NB4 (cell line): Measurements from ENCODE around the gene SLC5A10.
A peak's percentile ranks its signal among the peaks of the same experiment; 100 is the strongest.
"Not testable (repeated sequence)": the region's sequence is repeated elsewhere in the genome, so short reads cannot be mapped to it uniquely, and the experiment has no call there.

Source experiments
- DNase-seq: peaks from one replicate; pipeline ENCODE4 v3.0.0; 2010; ENCODE audit warnings: low read depth
- H3K4me3 ChIP-seq: one replicate; pipeline ENCODE4 v1.5.1; 2011; ENCODE audit warnings: mild to moderate bottlenecking, low read depth, low read length, moderate library complexity
- CTCF ChIP-seq: IDR thresholded peaks from one replicate; pipeline ENCODE4 v1.5.1; 2012; ENCODE audit warnings: low read depth, low read length
- MYC ChIP-seq: IDR thresholded peaks from 2 replicates; pipeline ENCODE4 v1.6.1; 2011; ENCODE audit warnings: low read depth, low read length
- POLR2A ChIP-seq: IDR thresholded peaks from 2 replicates; pipeline ENCODE4 v1.6.1; 2011; ENCODE audit warnings: mild to moderate bottlenecking; ENCODE audit not compliant: insufficient read length; ENCODE audit errors: extremely low read depth
- TF ChIP-seq, protein P1 (sequence below): IDR thresholded peaks from 2 replicates; pipeline ENCODE4 v1.6.1; 2011; ENCODE audit warnings: low read depth, low read length

Gene SLC5A10

DNA sequence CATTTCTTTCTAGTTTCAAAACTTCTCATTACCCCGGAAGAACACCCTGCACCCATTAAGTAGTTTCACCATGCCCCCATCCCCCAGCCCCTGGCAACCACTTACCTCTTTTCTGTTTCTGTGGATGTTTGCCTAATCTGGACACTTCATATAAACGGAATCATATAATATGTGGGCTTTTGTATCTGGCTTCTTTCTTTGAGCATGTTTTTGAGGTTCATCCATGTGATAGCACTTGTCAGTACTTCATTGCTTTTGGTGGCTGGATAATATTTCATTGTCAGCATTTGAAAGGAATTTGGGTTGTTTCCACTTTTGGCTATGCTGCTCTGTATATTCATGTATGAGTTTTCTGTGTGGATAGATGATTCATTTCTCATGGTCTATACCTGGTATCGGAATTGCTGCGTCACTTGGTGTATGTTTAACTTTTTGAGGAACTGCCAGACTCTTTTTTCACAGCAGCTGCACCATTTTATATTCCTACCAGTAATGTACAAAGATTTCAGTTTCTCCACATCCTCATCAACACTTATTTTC is 30.0 kb upstream of the SLC5A10 start:
- H3K4me3 ChIP-seq = no peak overlapping the region

DNA sequence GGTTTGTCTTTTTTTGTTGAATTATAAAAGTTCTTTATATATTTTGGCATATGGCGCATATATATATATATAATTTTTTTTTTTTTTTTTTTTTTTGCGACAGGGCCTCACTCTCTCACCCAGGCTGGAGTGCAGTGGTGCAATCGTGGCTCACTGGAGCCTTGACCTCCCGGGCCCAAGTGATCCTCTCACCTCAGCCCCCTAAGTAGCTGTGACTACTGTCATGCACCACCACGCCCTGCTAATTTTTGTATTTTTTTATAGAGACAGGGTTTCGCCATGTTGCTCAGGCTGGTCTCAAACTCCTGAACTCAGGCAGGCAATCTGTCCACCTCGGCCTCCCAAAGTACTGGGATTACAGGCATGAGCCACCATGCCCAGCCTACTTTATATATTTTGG is 29.4 kb upstream of the SLC5A10 start:
- H3K4me3 ChIP-seq, DNase-seq: not testable (repeated sequence)

More for the DNA sequence above, 30.0 kb upstream of the SLC5A10 start:
- TF ChIP-seq, protein P1, sequence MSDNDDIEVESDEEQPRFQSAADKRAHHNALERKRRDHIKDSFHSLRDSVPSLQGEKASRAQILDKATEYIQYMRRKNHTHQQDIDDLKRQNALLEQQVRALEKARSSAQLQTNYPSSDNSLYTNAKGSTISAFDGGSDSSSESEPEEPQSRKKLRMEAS = no peak
- TF ChIP-seq MYC (no peak), POLR2A (no peak), CTCF (no peak)
- no peak for DNase-seq

- no peak for DNase-seq
- H3K4me3 ChIP-seq = no peak overlapping the region
- no peak for TF ChIP-seq POLR2A
- no peak for TF ChIP-seq MYC
- TF ChIP-seq, protein P1 = no peak
Observed at GRCh38 chr17:18925187-18925586, 26.8 kb upstream of the SLC5A10 start.

DNA sequence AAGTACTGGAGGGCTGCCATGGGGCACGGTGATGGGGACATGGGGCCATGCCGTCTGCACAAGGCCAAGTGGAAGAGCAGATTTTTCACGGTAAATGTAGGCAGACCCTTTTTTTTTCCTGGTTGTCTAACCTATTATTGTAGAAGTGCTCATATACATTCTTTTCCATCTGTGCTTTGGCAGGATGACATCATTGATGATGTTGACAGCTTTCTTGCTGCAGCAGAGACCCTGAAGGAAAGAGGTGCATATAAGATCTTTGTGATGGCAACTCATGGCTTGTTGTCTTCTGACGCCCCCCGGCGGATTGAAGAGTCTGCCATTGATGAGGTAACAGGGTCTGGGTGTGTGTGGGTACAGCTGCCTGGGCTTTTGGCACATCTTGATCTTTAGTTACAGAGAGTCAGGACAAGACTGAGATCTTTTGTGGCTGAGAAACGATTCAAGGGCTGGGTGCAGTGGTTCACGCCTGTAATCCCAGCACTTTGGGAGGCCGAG is 23.3 kb upstream of the SLC5A10 start:
- TF ChIP-seq POLR2A = no peak
- no peak for TF ChIP-seq CTCF
- TF ChIP-seq, protein P1 = no peak
- no peak for TF ChIP-seq MYC
- no peak for DNase-seq
- no peak overlapping the region for H3K4me3 ChIP-seq

GRCh38 chr17:18932360-18933055 is 19.5 kb upstream of the SLC5A10 start:
- H3K4me3 ChIP-seq = no peak overlapping the region
- no peak for TF ChIP-seq POLR2A
- no peak for TF ChIP-seq CTCF
- TF ChIP-seq MYC = no peak
- TF ChIP-seq, protein P1 = no peak
- no peak for DNase-seq

DNA sequence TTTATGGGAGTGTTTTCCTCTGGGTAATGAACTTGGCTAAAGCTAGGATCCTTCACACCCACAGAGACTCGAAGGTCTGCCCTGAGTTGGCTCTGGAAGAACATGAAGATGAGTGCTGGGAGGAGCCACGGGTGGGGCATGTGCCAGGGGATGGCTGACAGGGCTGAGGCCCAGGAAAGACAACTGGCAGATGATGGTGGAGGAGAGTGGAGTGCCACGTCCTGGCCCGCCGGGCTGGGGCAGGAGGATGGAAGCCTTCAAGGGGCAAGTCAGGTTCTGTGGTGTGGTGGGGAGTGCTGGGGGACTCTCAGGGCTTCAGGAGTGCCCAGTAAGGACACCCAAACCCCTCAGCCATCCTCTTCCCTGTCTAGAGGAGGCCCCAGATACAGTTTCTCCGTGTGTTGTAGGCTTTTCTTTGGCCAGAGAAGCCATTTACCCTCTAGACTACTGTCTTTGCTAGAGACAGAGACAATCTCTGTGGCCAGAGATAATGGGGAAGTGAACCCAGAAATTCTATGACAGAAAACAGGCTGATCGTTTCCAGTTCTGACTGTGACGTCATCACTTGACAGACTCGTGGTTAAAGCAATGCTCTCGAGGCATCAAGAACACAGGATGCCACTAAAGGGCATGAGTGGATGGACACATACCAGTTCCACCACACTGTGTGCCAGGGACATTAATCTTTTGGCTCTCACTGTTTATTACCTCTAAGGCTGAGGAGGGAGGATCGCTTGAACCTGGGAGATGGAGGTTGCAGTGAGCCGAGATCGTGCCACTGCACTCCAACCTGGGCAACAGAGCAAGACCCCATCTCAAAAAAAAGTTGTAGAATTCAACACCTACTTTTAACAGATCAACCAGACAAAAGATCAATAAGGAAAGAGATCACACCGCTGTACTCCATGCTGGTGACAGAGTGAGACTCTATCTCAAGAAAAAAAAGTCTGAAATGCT is 18.6 kb upstream of the SLC5A10 start:
- H3K4me3 ChIP-seq = no peak overlapping the region
- TF ChIP-seq, protein P1 = no peak
- TF ChIP-seq POLR2A = no peak
- TF ChIP-seq MYC = no peak
- TF ChIP-seq CTCF = no peak
- peak; percentile 34 for DNase-seq
